GM19043 (cell line): ENCODE measurements around the gene TRIP10.

ENCODE experiments used
- ATAC-seq: cut with Tn5 transposase; IDR thresholded peaks from one replicate; pipeline ENCODE4 v1.9.1; 2021; ENCODE audit warnings: low read depth; ENCODE audit not compliant: unreplicated experiment

Gene TRIP10

DNA sequence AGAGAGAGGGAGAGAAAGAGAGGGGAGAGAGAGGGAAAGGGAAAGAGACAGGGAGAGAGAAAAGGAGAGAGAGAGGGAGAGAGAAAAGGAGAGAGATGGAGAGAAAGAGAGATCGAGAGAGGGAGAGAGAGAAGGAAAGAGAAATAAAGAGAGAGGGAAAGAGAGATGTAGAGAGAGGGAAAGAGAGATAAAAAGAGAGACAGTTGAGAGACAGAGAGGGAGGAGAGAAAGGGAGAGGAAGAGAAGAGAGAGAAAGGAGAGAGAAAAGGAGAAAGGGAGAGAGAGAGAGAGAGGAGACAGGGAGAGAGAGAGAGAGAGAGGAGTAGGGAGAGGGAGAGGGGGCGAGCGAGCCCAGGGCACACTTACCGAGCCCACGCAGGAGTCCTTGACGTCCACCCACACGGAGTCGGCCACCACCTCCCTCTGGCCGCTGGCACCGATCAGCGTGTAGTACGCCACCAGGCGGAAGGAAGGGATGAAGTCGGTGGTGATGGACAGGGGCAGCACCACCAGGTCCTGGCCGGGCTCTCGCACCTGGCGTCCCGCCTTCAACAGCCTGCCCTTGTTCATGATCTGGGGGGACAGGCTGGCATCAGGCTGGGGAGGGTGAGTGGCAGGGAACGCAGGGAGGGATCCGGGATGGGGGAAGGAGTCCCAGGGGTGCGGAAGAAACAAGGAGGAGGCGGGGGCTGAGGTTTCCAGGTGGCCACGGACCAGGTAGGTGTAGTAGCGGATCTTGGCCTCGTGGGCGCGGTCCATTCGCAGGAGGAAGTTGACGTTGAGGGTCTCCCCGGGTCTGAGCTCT, 29.0 kb upstream of the TRIP10 start:
- no peak for ATAC-seq

DNA sequence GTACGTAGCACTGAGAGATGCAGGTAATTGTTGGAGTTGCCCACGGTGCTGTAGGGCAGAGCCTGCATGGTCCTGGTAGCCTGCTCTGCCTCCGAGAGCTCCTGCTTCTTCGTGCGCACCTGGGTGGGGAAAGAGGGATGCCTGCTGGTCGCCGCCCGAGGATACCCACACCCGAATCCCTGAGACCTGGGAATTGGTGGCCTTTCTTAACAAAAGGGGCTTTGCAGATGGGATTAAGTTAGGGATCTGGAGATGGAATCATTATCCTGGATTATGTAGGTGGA, 28.5 kb upstream of the TRIP10 start:
- no peak for ATAC-seq

DNA sequence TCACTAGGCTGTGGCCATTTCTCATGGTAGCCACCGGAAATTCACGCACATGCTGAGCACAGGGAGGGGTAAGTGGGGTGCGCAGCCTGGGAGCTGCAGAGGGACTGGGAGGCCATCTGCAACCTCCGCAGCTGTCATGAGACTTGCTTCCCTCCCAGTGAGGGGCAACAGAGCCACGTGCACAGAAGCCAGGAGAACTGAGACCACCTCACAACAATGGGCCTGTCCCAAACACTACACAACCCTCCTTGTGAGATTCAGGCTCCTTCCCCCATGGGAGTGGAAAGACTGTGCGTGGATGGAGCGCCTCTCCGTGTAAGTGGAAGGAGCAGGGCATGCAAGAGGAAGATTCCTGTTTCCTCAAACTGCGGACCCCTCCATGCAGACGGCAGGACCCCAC, 27.9 kb upstream of the TRIP10 start:
- no peak for ATAC-seq

DNA sequence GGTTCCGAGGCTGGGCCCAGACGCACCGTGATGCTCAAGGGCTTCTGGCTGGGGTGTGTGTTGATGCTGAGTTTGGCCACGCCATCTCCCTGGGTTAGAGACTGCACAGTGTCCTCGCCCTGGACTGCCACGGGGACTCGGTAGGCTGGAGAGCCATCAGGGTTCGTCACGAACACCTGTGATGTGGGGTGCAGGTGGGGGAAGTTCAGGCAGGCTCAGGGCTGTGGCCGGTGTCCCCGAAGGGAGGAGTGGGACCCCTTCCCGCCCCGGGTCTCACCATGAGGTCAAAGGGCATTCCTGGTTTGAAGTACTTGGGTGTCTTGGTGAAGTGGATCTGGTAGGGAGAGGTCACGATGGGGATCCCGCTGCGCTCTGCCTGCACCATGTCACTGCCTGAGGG, 27.2 kb upstream of the TRIP10 start:
- no peak for ATAC-seq

DNA sequence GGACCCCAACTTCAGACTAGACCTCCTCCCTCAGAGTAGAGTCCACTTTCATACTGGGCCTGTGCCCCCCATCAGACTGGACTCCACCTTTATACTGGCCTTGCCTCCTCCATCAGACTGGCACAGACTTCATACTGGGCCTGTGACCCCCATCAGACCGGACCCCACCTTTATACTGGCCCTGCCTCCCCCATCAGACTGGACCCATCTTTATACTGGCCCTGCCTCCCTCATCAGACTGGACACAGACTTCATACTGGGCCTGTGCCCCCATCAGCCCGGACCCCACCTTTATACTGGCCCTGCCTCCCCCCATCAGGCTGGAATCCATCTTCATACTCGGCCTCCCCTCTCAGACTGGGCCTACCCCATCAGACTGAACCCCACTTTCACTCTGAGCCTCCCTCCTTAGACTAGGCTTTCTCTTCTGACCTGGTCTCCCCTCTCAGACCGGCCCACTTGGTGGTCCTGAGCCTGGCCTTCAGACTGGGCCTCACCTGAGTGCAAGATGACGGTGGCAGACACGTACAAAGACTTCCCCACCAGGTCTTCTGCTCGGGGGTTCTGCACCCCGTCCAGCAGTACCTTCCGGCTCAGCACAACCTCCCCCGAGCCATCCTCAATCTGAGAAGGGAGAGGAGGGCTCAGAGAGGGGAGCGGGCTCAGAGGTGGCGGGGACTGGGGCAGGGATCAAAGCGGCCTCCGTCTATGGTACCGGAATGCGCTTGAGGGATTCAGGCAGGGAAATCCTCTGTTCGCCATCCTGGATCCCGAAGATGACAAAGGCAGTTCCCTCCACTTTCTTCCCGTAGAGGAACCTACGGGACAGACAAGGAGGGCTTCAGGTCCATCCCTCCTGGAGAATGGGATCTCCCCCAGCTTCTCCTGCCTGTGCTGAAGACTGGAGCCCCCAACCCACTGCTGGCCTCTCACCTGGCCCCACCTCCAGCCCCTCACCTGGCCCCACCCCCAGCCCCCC, 26.5 kb upstream of the TRIP10 start:
- ATAC-seq, result no peak

DNA sequence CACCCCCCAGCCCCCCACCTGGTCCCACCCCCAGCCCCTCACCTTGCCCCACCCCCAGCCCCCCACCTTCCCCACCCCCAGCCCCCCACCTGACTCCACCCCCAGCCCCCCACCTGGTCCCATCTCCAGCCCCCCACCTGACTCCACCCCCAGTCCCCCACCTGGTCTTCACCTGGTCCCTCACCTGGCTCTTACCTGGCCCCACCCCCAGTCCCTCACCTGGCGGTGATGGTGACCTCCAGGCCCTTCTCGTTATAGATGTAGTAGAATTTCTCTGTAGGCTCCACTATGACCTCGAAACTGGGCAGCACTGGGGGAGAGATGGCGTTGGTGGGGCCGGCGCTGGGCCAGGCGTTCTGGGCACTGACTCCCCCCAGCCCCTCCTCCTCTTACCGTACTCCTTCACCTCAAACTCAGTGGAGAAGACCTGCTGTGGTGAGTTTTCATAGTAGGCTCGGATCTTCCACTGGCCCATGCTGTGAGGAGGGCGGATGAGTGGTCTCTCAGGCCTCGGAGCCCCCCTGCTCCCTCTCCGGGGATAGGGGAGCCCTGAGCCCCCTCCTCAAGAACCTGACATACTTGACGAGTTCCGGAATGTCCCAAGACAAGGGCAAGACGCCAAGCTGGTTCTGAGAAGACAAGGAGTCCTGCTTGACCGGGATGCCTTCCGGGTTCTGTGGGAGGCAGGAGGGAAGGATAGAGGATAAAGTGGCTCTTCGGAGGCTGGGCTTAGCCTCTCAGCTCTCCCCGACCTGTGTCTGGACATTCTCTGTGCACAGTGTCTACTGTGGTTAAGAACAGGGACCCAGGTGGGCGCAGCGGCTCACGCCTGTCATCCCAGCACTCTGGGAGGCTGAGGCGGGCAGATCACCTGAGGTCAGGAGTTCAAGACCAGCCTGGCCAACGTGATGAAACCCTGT, 25.4 kb upstream of the TRIP10 start:
- ATAC-seq, result no peak

DNA sequence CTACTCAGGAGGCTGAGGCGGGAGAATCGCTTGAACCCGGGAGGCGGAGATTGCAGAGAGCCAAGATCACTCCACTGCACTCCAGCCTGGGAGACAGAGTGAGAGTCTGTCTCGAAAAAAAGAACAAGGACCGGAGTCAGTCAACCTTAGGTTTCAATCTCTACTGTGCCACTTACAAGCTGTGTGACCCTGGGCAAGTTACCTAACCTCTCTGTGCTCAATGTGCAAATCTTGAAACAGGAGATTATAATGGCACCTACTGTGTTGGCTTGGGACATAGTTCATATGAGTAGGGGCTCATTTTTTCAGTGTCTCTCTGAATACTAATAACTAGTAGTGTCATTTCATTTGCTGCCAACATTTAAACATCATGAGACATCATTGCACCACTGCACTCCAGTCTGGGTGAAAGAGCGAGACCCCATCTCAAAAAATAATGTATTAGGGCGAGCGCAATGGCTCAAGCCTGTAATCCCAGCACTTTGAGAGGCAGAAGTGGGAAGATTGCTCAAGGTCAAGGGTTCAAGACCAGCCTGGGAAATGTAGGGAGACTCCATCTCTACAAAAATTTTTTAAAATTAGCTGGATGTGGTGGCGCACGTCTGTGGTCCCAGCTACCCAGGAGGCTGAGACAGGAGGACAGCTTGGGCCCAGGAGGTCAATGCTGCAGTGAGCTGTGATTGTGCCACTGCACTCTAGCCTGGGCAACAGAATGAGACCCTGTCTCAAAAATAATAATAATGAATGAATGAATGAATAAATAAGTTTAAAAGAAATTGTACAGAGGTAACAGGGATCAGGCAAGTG, 24.5 kb upstream of the TRIP10 start:
- ATAC-seq, result no peak

DNA sequence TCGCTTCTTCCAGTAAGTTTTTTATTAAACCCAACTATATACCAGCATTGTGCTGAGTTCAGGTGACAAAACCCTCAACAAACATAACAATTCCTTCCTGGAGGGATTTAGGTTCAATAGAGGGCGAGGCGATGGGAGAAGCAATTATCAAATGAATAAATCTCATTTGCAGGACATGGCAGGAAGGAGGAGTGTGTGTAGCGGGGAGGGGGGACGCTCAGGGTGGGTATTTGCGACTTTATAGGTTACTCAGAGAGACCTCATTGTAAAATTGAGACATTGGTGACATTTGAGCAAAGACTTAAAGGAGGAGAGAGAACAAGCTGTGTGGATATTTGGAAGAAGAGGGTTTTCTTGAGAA, 22.9 kb upstream of the TRIP10 start:
- ATAC-seq, result no peak

DNA sequence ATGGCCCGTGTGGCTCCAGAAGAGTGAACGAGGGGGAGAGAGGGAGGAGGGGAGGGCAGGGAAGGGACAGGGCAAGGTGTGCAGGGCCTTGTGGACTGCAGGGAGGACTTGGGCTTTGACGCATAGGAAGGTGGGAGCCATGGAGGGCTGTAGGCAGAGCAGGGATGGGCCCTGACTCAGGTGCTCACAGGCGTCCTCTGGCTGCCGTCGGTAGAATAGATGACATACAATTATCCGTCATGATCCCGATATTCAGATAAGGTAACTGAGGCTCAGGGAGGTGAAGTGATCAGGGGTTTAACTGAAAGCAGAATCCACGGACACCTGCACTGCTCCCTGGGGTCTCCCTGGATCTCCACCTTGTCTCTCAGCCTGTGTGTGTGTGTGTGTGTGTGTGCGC, 22.4 kb upstream of the TRIP10 start:
- ATAC-seq, result no peak

DNA sequence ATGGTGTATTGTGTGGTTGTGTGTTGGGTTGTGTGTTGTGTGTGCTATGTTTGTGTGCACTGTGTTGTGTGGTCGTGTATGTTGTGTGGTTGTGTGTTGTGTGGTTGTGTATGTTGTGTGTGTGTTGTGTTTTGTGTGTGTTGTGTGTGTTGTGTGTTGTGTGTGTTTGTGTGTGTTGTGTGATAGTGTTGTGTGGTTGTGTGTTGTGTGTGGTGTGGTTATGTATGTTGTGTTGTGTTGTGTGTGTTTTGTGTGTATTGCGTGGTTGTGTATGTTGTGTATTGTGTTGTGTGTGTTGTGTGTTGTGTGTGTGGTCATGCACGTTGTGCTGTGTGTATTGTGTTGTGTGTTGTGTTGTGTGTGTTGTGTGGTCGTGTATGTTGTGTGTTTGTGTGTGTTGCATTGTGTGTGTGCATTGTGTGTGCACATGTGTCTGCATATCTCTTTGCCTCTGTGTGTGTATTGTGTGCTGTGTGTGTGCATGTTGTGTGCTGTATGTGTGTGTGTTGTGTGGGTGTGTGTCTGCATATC, 22.0 kb upstream of the TRIP10 start:
- no peak for ATAC-seq

DNA sequence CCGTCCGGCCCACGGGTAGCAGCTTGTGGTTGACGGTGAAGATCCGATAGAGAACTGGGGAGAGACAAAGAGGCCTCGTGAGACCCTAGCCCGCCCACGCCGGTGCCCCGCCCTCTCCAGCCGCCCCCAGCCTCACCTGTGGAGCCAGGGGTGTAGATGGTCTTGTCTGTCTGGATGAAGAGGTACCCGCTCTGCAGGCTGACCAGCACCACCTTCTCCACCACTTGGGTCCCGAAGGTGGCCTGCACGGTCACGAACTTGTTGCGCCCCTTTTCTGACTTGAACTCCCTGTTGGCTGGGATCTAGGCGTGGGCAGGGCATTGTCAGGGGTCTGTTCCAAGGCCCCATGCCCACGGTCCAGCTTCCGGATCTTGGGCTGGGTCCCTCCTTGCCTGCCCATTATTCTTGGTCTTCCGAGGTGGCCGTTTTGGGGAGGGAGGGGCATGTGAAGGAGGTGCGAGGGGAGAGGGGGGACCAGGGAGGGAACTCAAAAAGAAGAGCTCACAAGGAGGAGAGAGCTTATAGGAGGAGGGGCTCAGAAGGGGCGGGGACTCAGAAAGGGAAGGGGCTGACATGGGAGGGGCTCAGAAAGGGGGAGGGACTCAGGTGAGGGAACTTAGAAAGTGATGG, 21.3 kb upstream of the TRIP10 start:
- ATAC-seq, result no peak

DNA sequence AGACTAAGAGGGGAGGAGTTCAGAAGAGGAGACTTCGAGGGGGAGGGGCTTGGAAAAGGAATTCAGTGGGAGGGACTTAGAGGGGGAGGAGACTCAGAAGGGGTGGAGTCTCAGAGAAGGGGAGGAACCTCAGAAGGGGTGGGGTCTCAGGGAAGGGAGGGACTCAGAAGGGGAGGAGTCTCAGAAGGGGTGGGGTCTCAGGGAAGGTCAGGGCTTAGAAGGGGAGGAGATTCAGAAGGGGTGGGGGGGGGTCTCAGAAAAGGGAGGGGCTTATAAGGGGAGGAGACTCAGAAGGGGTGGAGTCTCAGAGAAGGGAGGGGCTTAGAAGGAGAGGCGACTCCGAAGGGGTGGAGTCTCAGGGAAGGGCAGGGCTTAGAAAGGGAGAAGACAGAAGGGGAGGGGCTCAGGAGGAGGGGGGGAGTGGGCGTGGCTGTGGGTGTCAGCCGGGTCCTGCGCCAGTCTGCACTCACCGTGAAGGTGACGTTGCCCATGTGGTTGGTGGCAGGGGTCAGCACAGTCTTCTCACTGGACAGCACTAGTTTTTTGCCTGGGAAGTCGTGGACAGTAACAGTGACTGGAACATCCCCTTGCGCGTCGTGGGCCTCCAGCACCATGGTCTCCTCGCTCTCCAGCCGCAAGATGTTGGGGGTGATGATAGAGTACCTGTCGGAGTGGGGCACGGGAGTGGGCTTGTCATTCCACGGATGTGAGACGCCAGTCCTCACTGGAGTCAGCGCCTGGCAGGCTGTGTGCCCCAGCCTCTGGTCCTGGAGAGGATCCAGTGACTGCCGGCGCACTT, 20.5 kb upstream of the TRIP10 start:
- ATAC-seq, result no peak

DNA sequence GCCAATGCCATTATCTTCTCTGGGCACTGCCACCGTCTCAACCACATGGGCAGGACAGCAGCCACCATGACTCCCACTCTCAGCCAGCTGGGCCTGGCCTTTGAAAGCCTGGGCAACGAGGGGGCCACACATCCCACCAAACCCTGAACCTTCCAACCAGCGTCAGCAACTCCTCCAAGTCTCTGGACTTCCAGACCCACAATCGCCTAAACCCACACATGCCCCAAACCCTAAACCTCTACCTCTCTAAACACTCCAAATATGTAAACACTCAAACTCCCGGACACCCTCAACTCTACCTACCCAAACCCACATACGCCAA, 20.0 kb upstream of the TRIP10 start:
- no peak for ATAC-seq

DNA sequence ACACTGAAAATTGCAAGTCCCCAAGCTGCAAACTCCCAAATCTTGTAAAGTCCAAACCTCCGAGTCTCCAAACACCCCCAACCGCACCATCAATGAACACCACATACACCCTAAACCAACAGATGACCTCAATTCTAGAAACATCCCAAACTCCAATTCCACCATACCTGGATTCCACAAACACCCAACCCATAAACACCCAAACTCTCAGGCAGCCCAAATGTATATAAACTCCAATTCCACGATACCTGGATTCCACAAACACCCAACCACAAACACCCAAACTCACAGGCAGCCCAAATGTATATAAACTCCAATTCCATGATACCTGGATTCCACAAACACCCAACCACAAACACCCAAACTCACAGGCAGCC, 19.5 kb upstream of the TRIP10 start:
- ATAC-seq, result no peak

DNA sequence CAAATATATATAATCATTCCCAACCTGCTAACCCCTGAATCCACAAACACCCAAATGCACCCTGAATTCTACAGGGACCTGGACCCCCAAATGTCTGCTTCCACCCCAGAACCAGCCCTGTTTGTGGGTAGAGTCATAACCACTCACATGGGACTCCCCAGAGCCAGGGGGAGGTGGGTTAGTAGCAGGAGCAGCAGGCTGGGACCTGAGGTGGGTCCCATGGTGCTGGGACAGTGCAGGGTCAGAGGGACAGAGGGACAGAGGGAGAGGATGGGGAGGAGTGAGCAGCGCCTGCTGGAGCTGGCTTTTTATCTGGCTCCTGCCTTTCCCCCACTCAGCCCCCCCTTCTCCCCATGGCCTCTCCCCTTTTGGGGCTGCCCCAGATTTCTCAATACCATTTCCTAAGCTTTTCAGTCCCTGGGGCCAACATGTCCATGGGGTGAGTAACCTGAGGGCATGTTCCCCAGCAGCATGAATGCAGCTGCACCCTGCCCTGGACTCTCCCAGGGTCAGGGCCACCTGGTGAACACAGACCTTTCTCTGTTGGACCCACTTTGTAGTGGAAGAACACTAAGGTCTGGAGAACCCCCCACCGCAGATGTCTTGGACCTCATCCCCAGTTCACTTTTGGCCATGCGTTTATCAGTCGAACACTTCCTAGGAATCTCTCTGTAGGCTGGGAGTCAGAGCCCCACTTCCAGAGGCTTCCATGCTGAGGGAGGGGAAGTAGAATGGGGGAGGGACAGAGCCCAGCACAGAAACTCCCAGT, 18.9 kb upstream of the TRIP10 start, which contains the start of gene C3:
TSS of gene C3 (minus strand) at position 282 of the 769 bp plus-strand sequence. CDS start at position 221, 61 bp downstream.
- no peak for ATAC-seq

DNA sequence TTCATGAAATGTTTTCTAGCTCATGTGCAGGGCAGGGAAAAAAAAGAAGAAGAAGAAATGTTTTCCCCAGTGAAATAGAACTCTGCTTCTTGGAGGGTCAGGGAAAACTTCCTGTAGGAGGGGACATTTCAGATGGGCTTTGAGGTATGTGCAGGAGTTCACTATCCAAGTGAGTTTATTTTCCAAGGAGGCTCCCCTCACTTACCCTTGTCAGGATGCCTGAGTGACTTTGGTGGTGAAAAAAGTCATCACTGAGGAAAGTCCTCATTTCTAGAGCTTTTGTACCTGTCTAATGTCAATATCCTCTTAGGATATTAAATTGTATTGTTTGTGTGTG, 18.4 kb upstream of the TRIP10 start:
- no peak for ATAC-seq

DNA sequence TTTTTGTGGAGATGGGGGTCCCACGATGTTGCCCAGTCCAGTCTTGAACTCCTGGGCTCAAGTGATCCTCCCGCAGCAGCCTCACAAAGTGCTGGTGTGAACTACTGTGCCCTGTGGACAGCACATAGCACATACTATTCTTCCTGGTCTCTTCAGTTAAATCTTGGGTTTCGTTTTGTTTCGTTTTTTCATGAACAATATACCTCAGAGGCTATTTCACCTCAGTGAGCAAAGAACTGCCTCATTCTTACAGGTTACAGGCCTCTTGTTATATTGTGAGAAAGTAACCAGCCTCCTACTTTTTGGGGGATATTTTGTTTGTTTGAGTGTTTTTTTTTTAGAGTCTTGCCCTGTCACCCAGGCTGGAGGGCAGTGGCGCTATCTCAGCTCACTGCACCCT, 17.7 kb upstream of the TRIP10 start:
- ATAC-seq, result no peak

DNA sequence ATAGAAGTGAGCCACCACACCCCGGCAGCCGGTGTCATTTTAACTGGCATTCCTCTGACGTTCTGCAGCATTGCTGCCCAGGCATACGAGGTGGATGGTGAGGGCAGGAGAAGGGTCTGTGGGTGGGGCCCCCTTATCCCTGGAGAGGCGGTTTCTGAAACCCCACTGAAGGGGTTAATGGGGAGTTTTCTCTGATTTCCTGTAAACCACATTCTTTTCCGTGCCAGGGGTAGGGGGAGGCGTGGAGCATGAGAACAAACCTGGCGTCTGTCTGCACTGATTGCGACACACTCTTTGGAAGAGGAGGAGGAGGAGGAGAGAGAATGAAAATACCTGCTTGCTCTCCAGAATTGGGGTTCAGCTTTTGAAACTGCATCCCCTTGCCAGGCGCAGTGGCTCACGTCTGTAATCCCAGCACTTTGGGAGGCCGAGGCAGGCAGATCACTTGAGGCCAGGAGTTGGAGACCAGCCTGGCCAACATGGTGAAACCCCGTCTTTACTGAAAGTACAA, 16.3 kb upstream of the TRIP10 start:
- ATAC-seq, result no peak
